ENCODE data around the gene PLEKHG4B.

DNA sequence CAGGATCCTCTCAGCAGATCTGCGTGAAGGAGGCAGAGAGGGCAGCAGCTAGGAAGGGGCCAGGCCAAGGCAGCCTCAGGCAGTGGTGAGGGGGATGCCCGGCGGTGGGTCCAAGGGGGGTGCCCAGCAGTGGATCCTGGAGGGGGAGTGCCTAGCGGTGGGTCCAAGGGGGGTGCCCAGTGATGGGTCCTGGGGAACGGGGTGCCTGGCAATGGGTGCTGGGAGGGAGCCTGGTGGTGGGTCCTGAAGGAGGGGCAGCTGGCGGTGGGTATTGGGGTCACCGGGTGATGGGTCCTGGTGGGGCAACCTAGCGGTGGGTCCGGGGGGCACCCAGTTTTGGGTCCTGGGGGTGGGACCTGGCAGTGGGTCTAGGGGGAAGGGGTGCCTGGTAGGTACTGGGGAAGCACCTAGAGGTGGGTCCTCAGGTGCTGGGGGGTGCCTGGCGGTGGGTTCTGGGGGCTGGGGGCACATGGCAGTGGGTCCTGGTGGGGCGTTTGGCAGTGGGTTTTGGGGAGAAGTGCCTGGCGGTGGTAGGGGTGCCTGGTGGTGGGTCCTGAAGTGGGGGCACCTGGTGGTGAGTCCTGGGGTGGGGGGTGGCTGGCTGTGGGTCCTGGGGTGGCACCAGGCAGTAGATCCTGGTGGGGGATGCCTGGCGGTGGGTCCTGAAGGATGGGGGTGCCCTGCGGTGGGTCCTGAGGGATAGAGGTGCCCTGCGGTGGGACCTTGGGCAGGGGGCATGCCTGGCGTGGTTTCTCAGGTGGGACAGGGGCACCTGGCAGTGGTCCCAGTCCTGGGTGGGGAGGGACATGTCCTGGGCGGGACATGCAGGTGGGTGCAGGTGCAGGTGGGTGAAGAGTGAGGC, 101.2 kb downstream of the PLEKHG4B start:
- TF ChIP-seq TCF7L2 (IDR thresholded peaks at IDR 0.05; ENCODE audit: borderline replicate concordance, extremely low read depth, insufficient read depth, insufficient read length) (no peak), EZH2 (IDR thresholded peaks at IDR 0.05) (no peak), POLR2A (IDR thresholded peaks at IDR 0.05; ENCODE audit: borderline replicate concordance, extremely low read depth, insufficient read depth, insufficient read length) (no peak), EGR1 (IDR thresholded peaks at IDR 0.05; ENCODE audit: low read depth) (no peak)
- TF ChIP-seq, protein P1, sequence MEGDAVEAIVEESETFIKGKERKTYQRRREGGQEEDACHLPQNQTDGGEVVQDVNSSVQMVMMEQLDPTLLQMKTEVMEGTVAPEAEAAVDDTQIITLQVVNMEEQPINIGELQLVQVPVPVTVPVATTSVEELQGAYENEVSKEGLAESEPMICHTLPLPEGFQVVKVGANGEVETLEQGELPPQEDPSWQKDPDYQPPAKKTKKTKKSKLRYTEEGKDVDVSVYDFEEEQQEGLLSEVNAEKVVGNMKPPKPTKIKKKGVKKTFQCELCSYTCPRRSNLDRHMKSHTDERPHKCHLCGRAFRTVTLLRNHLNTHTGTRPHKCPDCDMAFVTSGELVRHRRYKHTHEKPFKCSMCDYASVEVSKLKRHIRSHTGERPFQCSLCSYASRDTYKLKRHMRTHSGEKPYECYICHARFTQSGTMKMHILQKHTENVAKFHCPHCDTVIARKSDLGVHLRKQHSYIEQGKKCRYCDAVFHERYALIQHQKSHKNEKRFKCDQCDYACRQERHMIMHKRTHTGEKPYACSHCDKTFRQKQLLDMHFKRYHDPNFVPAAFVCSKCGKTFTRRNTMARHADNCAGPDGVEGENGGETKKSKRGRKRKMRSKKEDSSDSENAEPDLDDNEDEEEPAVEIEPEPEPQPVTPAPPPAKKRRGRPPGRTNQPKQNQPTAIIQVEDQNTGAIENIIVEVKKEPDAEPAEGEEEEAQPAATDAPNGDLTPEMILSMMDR (IDR thresholded peaks at IDR 0.05 in 2 of 3, conservative IDR thresholded peaks at IDR 0.05 in 1 of 3; ENCODE audit: borderline replicate concordance in 1 of 3, insufficient read depth in 1 of 3, low read depth in 2 of 3, low read length in 2 of 3), result no peak

Data from HCT116 (cell line).